OCI-LY7 (cell line): ENCODE results near the gene SCN8A. TPM values are rescaled to one million over a fixed set of nuclear protein-coding genes. Genes with fewer than 3 reads are reported as not detected.

Experiments used
- BruUV-seq: library from RNA; stranded (reverse); fragments of 400-500 nt; replicated peaks from 2 replicates; lab custom pipeline; 2021; lab: Mats Ljungman, UMichigan
- CTCF ChIA-PET: fragments of 300-600 bp; sonication (Branson Sonifier 250); formaldehyde crosslinking; loops from one replicate; lab custom pipeline; 2022; ENCODE audit warnings: antibody characterized with exemption; ENCODE audit not compliant: unreplicated experiment; lab: Charles Lee
- POLR2A ChIA-PET: fragments of 300-600 bp; sonication (Branson Sonifier 250); formaldehyde crosslinking; loops from one replicate; lab custom pipeline; 2022; ENCODE audit warnings: antibody characterized with exemption; lab: Charles Lee
- DNase-seq: peaks from one replicate; pipeline ENCODE4 v3.0.0-alpha.2; 2015; ENCODE audit warnings: low spot score
- H2AFZ ChIP-seq: fragments of 200-600 bp; sonication (generic), shearing (Covaris generic); 2 replicates; pipeline ENCODE4 v1.6.1; 2014; ENCODE audit warnings: mild to moderate bottlenecking, antibody characterized with exemption, low read length, moderate library complexity
- H3K27ac ChIP-seq: fragments of 200-600 bp; sonication (generic); 2 replicates; pipeline ENCODE4 v1.5.1; 2014; ENCODE audit warnings: mixed run types, low read depth, mild to moderate bottlenecking, moderate library complexity, low read length, inconsistent platforms; ENCODE audit not compliant: poor library complexity, severe bottlenecking
- H3K36me3 ChIP-seq: fragments of 200-600 bp; sonication (generic); 2 replicates; pipeline ENCODE4 v1.6.1; 2014; ENCODE audit warnings: mild to moderate bottlenecking, antibody characterized with exemption, low read length, moderate library complexity, mixed read lengths; ENCODE audit not compliant: insufficient read depth
- H3K4me1 ChIP-seq: fragments of 200-600 bp; sonication (generic); 2 replicates; pipeline ENCODE4 v1.5.1; 2014; ENCODE audit warnings: mild to moderate bottlenecking, low read length; ENCODE audit not compliant: insufficient read depth, poor library complexity, severe bottlenecking
- H3K4me2 ChIP-seq: fragments of 200-600 bp; sonication (generic); 2 replicates; pipeline ENCODE4 v1.6.1; 2014; ENCODE audit warnings: mild to moderate bottlenecking, low read length
- H3K4me3 ChIP-seq: fragments of 200-600 bp; sonication (generic); 2 replicates; pipeline ENCODE4 v1.5.1; 2014; ENCODE audit warnings: mild to moderate bottlenecking, low read depth, low read length; ENCODE audit not compliant: poor library complexity, severe bottlenecking
- H3K79me2 ChIP-seq: fragments of 200-600 bp; sonication (generic); 2 replicates; pipeline ENCODE4 v1.6.1; 2016; ENCODE audit warnings: low read depth, mild to moderate bottlenecking, low read length, moderate library complexity, mixed read lengths; ENCODE audit not compliant: insufficient read depth
- H3K9me2 ChIP-seq: fragments of 200-600 bp; sonication (generic); 2 replicates; pipeline ENCODE4 v1.6.1; 2016; ENCODE audit warnings: mild to moderate bottlenecking, low read length, mixed read lengths; ENCODE audit not compliant: insufficient read depth
- H3K9me3 ChIP-seq: fragments of 200-600 bp; sonication (generic); 2 replicates; pipeline ENCODE4 v1.6.1; 2014; ENCODE audit warnings: mild to moderate bottlenecking, mixed run types, low read length, mixed read lengths
- H4K20me1 ChIP-seq: fragments of 200-600 bp; sonication (generic); 2 replicates; pipeline ENCODE4 v1.6.1; 2014; ENCODE audit warnings: mild to moderate bottlenecking, antibody characterized with exemption, low read length, moderate library complexity, mixed read lengths; ENCODE audit not compliant: insufficient read depth
- EZH2phosphoT487 ChIP-seq: fragments of 200-600 bp; sonication (generic); IDR thresholded peaks from 2 replicates; pipeline ENCODE4 v1.6.1; 2018; ENCODE audit warnings: low read depth, borderline replicate concordance, mild to moderate bottlenecking, mixed run types, antibody characterized with exemption, low read length, moderate library complexity, mixed read lengths
- intact Hi-C: fragments of 100-400 bp; cut with micrococcal nuclease; formaldehyde crosslinking; loops from one replicate; pipeline ENCODE4 v1.10.0; 2022; ENCODE audit not compliant: unreplicated experiment
- total RNA-seq, 2 experiments: library from RNA; depleted of rRNA in 1 of 2; stranded (reverse); fragments of >200 nt in 1 of 2; shearing (Covaris generic) in 1 of 2; gene quantifications; 2 replicates each; pipeline ENCODE4 v1.2.3, GENCODE V29; 2014 to 2022
- TF ChIP-seq, protein P1 (sequence below): fragments of 200-600 bp; sonication (generic); conservative IDR thresholded peaks from 2 replicates; pipeline ENCODE4 v1.5.1; 2014; ENCODE audit warnings: mild to moderate bottlenecking, antibody characterized with exemption, low read length, moderate library complexity, mixed read lengths

The SCN8A gene
- total RNA-seq, 2 experiments from 2014 or later, result 0.88 to 2.6 TPM

DNA sequence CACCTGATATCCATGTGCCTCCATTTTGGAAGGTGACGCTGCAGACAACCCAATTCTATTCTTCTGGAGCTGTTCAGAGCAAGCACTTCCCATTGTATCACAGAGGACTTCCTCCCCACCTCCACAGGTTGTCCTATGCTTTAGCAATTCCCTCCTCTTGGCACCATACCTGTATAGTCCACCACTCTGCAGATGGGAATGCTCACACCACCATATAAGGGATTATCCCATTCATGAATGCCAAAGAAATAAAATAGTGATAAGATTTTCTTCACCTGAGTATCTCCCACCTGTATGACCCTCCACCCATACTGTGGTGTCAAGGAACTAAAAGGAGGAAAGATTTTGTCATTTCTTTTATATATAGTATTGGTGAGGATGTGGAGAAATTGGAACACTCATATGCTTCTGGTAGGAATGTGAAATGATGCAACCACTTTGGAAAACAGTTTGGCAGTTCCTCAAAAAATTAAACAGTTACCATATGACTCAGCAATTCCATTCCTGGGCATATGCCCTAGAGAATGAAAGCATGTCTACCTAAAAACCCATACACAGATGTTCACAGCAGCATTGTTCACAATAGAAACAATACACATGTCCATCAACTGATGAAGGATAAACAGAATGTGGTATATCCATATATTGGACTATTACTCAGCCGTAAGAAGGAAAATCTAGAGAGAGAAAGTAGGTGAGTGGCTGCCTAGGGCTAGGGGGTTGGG, 182.3 kb downstream of the SCN8A start:
- Histone ChIP-seq H3K4me3 (no peak overlapping the region), H3K36me3 (no peaks in the 10 kb centered on the region), H3K4me2 (no peak overlapping the region), H3K27ac (no peak overlapping the region), H3K9me2 (no peaks in the 10 kb centered on the region), H4K20me1 (no peaks in the 10 kb centered on the region), H2AFZ (no peak overlapping the region), H3K79me2 (no peaks in the 10 kb centered on the region), H3K4me1 (no peaks in the 10 kb centered on the region), H3K9me3 (no peaks in the 10 kb centered on the region)
- intact Hi-C loops, result no loop called here
- CTCF ChIA-PET, result no interaction called here
- TF ChIP-seq, protein P1, sequence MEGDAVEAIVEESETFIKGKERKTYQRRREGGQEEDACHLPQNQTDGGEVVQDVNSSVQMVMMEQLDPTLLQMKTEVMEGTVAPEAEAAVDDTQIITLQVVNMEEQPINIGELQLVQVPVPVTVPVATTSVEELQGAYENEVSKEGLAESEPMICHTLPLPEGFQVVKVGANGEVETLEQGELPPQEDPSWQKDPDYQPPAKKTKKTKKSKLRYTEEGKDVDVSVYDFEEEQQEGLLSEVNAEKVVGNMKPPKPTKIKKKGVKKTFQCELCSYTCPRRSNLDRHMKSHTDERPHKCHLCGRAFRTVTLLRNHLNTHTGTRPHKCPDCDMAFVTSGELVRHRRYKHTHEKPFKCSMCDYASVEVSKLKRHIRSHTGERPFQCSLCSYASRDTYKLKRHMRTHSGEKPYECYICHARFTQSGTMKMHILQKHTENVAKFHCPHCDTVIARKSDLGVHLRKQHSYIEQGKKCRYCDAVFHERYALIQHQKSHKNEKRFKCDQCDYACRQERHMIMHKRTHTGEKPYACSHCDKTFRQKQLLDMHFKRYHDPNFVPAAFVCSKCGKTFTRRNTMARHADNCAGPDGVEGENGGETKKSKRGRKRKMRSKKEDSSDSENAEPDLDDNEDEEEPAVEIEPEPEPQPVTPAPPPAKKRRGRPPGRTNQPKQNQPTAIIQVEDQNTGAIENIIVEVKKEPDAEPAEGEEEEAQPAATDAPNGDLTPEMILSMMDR, result no peak
- TF ChIP-seq EZH2phosphoT487, result no peak
- no TSS peak for BruUV-seq
- no peak for DNase-seq
- POLR2A ChIA-PET, result interaction anchor here (0.7 kb wide), 1 partner anchor 46 kb away, joined by 3 read pairs; no protein-coding TSS in a partner anchor

DNA sequence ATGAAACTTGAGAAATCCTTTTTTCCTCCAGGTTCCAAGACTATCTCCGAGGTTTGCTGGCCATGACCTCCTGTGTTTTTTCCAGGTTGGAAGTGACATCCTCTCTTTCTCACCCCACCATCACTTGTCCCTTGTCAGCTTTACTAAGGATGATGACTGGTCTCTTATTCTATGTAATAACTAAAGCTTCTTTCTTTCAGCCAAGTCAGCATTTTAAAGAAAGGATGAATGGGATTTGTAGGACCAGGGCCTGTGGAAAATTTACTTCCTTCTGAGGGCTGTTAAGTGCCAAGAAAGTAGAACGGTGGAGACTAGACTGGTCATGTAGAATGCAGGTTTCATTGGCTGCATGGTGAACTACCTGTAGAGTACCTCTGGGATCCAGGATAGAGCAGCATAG, 183.9 kb downstream of the SCN8A start:
- H3K27ac ChIP-seq, result no peak overlapping the region
- no peak overlapping the region for H3K4me3 ChIP-seq
- POLR2A ChIA-PET, result no interaction called here
- no peak overlapping the region for H2AFZ ChIP-seq
- H3K9me3 ChIP-seq, result no peaks in the 10 kb centered on the region
- no peaks in the 10 kb centered on the region for H3K36me3 ChIP-seq
- intact Hi-C loops, result no loop called here
- no peaks in the 10 kb centered on the region for H4K20me1 ChIP-seq
- H3K4me2 ChIP-seq, result no peak overlapping the region
- no peaks in the 10 kb centered on the region for H3K79me2 ChIP-seq
- no peaks in the 10 kb centered on the region for H3K9me2 ChIP-seq
- CTCF ChIA-PET, result no interaction called here
- no TSS peak for BruUV-seq
- TF ChIP-seq EZH2phosphoT487, result no peak
- TF ChIP-seq, protein P1, result no peak
- DNase-seq, result no peak
- H3K4me1 ChIP-seq, result no peaks in the 10 kb centered on the region

DNA sequence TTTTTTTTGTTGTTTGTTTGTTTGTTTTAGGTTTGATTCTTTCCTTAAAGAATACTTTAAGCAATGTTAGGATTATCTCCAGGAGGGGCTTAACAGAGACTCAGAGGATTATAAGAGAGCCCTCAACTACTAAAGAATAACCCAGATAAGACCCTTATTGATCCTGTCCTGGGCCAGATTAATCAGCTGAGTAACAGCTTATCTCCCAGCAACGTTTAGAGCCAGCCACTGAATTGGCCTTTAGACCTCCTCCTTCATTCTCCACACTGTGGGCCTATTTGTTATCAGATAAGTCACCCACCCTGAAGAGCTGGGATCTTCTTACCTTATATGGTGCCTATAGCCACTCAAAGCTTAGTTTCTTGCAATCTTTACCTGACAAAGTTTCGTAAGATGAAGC, 186.4 kb downstream of the SCN8A start:
- no peaks in the 10 kb centered on the region for H3K4me1 ChIP-seq
- no peaks in the 10 kb centered on the region for H3K79me2 ChIP-seq
- no peak overlapping the region for H3K4me3 ChIP-seq
- H2AFZ ChIP-seq, result no peak overlapping the region
- intact Hi-C loops, result no loop called here
- no peak for DNase-seq
- no peaks in the 10 kb centered on the region for H4K20me1 ChIP-seq
- no TSS peak for BruUV-seq
- no peak overlapping the region for H3K27ac ChIP-seq
- TF ChIP-seq, protein P1, result no peak
- no peak for TF ChIP-seq EZH2phosphoT487
- H3K9me2 ChIP-seq, result no peaks in the 10 kb centered on the region
- H3K36me3 ChIP-seq, result no peaks in the 10 kb centered on the region
- ChIA-PET CTCF (no interaction called here), POLR2A (no interaction called here)
- H3K4me2 ChIP-seq, result no peak overlapping the region
- H3K9me3 ChIP-seq, result no peaks in the 10 kb centered on the region
